Glutamatergic neuron (in vitro differentiated cells): Measurements from ENCODE around the gene RNF220. TPM values are rescaled to one million over a fixed set of nuclear protein-coding genes. Genes with fewer than 3 reads are reported as not detected.

Experiments
- DNase-seq: peaks from one replicate; pipeline ENCODE4 v3.0.0; 2022
- H3K27ac Mint-ChIP-seq: one replicate; pipeline ENCODE4 v1.8.0; 2020; ENCODE audit warnings: mild to moderate bottlenecking, mixed read lengths, inconsistent platforms; ENCODE audit not compliant: unreplicated experiment
- H3K27me3 Mint-ChIP-seq: one replicate; pipeline ENCODE4 v1.8.0; 2020; ENCODE audit warnings: mild to moderate bottlenecking, moderate library complexity, mixed read lengths, inconsistent platforms; ENCODE audit not compliant: unreplicated experiment
- H3K36me3 Mint-ChIP-seq: one replicate; pipeline ENCODE4 v1.8.0; 2020; ENCODE audit warnings: mild to moderate bottlenecking, mixed read lengths, inconsistent platforms; ENCODE audit not compliant: unreplicated experiment
- H3K4me1 Mint-ChIP-seq: one replicate; pipeline ENCODE4 v1.8.0; 2020; ENCODE audit warnings: mild to moderate bottlenecking, low read depth, mixed read lengths, inconsistent platforms; ENCODE audit not compliant: unreplicated experiment
- H3K4me3 Mint-ChIP-seq: one replicate; pipeline ENCODE4 v1.8.0; 2020; ENCODE audit warnings: mild to moderate bottlenecking, mixed read lengths, inconsistent platforms; ENCODE audit not compliant: unreplicated experiment
- H3K9me3 Mint-ChIP-seq: one replicate; pipeline ENCODE4 v1.8.0; 2020; ENCODE audit warnings: mild to moderate bottlenecking, moderate library complexity, mixed read lengths, inconsistent platforms; ENCODE audit not compliant: unreplicated experiment
- total RNA-seq: library from RNA; stranded (reverse); fragmentation: NEBNext Ultra II Directional; extraction: Animal tissue kit (Norgen Biotek cat#: 25700); gene quantifications from one replicate; pipeline ENCODE4 v1.2.1, GENCODE V29; 2021; ENCODE audit not compliant: unreplicated experiment
- TF ChIP-seq, protein P1 (sequence below): fragments of 200-600 bp; sonication (generic); IDR thresholded peaks from one replicate; pipeline ENCODE4 v1.5.0; 2021; ENCODE audit not compliant: partially characterized antibody, unreplicated experiment

RNF220 gene
- total RNA-seq, 1 donor from 2014 or later: 99.4 TPM

DNA sequence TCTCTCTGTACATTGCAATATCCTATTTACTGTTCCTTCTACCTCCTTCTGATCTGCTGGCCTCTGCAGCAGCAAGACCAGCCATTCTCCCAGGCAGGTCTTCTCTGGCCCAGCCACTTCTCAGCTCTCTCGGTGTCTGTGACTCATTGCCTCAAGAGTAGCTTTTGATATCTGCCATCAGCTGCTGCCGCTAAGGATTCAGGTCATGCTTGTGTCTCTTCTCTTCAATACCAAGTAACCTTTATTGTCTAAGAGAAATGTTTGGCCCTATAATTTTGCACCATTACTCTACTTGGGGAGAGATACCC lies 167.5 kb downstream of the RNF220 start:
- H3K36me3 Mint-ChIP-seq: no peaks in the 10 kb centered on the region
- H3K27me3 Mint-ChIP-seq: peaks cover 8% of the 10 kb centered on the region
- no peak for DNase-seq
- TF ChIP-seq, protein P1, sequence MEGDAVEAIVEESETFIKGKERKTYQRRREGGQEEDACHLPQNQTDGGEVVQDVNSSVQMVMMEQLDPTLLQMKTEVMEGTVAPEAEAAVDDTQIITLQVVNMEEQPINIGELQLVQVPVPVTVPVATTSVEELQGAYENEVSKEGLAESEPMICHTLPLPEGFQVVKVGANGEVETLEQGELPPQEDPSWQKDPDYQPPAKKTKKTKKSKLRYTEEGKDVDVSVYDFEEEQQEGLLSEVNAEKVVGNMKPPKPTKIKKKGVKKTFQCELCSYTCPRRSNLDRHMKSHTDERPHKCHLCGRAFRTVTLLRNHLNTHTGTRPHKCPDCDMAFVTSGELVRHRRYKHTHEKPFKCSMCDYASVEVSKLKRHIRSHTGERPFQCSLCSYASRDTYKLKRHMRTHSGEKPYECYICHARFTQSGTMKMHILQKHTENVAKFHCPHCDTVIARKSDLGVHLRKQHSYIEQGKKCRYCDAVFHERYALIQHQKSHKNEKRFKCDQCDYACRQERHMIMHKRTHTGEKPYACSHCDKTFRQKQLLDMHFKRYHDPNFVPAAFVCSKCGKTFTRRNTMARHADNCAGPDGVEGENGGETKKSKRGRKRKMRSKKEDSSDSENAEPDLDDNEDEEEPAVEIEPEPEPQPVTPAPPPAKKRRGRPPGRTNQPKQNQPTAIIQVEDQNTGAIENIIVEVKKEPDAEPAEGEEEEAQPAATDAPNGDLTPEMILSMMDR: no peak
- no peak overlapping the region for H3K27ac Mint-ChIP-seq
- no peaks in the 10 kb centered on the region for H3K4me1 Mint-ChIP-seq
- peaks cover 5% of the 10 kb centered on the region for H3K9me3 Mint-ChIP-seq
- H3K4me3 Mint-ChIP-seq: no peak overlapping the region

DNA sequence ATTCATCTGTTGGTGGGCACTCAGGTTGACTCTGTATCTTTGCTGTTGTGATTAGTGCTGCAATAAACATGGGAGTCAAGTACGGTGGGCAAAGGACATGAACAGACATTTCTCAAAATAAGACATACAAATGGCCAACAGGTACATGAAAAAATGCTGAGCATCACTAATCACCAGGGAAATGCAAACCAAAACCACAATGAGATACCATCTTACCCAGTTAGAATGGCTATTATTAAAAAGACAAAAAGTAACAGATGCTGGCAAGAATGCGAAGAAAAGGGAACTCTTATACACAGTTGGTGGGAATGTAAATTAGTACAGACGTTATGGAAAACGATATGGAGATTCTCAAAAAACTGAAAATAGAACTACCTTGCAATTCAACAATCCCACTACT lies 170.3 kb downstream of the RNF220 start:
- Mint-ChIP-seq H3K4me3 (no peak overlapping the region), H3K27me3 (no peaks in the 10 kb centered on the region), H3K9me3 (no peaks in the 10 kb centered on the region), H3K36me3 (no peaks in the 10 kb centered on the region), H3K4me1 (no peaks in the 10 kb centered on the region), H3K27ac (no peak overlapping the region)
- TF ChIP-seq, protein P1: no peak
- no peak for DNase-seq

DNA sequence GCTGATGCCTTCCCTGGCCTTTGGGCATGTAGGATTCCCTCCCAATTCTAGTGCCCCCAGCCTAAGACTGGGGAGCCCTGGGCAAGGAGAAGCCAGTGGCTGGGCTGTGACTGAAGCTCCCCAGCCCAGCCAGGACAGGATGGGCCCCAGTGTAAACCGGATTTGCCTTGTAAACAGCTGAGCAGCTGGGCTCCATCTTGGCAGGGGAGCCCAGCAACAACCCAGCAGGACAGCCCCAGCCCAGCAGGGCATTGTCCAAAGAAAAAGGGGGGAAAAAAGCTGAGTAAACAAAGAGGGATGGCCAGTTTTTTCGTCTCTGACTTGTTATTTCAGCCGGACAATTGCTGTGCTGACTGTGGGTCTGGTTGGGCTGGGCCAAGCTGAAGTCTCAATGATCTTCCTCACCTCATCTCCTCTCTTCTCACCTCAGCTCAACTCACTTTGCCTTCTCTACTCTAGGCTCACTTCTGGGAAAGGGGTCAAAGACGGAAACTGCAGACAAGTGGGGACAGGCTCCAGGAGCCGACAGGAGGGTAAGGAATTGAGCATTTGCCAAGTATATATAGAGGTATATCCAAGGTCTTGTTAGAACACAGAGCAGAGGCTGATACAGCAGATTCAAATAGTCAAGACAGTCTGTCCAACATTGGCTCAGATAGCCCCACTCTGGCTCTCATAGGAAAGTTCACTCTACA lies 171.5 kb downstream of the RNF220 start:
- Mint-ChIP-seq H3K36me3 (no peaks in the 10 kb centered on the region), H3K27ac (no peak overlapping the region), H3K27me3 (no peaks in the 10 kb centered on the region), H3K9me3 (no peaks in the 10 kb centered on the region), H3K4me3 (no peak overlapping the region), H3K4me1 (no peaks in the 10 kb centered on the region)
- TF ChIP-seq, protein P1: no peak
- no peak for DNase-seq

DNA sequence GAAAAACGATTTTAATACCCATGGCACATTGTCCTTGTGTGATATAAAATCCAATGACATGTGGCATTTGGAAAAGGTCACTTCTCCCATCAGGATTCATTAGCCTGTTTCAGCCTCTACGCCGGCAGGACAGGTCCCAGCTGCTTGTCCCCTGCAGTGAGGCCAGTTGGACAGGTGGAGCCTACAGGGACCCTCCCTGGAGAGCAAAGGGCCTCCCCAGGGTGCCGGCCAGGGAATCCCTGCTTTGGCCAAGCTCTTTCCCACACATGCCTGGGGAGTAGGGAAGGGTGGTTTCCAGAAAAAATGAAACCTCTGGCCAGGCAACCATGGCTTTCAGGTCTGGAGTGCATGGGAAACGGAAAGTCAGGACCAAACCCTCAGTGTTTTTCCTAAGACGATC lies 176.2 kb downstream of the RNF220 start:
- no peaks in the 10 kb centered on the region for H3K27me3 Mint-ChIP-seq

DNA sequence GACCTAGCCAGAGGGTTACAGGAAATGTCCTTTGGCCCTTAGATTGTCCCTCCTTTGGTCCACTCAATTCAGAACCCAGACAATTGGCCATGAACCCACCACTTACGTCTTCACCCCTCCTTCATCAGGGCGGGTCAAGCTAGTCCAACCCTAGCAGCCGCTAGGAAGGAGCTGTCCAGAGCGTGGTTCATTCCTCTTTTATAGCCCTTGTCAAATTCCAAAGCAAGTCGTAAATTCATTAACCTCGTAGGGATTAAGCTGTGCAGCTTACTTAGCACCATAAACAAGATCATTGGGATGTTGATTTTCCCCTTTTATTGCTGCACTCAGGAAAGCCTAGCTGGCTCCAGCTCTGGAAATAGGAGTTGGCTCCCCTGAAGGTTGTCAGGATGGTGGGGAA lies 179.1 kb downstream of the RNF220 start:
- no peaks in the 10 kb centered on the region for H3K9me3 Mint-ChIP-seq
- H3K27ac Mint-ChIP-seq: no peak overlapping the region
- H3K4me1 Mint-ChIP-seq: no peaks in the 10 kb centered on the region
- no peak for DNase-seq
- TF ChIP-seq, protein P1: no peak
- no peak overlapping the region for H3K4me3 Mint-ChIP-seq
- no peaks in the 10 kb centered on the region for H3K36me3 Mint-ChIP-seq
- H3K27me3 Mint-ChIP-seq: peaks cover 6% of the 10 kb centered on the region

More for the DNA sequence above, 176.2 kb downstream of the RNF220 start:
- Mint-ChIP-seq H3K4me3 (no peak overlapping the region), H3K36me3 (no peaks in the 10 kb centered on the region), H3K27ac (no peak overlapping the region), H3K4me1 (no peaks in the 10 kb centered on the region), H3K9me3 (no peaks in the 10 kb centered on the region)
- DNase-seq: no peak
- TF ChIP-seq, protein P1: no peak
